RWPE1 (cell line): ENCODE measurements around the gene LAPTM5.

Source experiments
- CTCF ChIA-PET: fragments of 350-600 bp; sonication (Branson Sonifier 250); formaldehyde crosslinking; extraction: SDS; loops from one replicate; lab custom pipeline; 2021; lab: Yijun Ruan, JAX
- POLR2A ChIA-PET: fragments of 400-600 bp; formaldehyde crosslinking; extraction: SDS; loops from one replicate; lab custom pipeline; 2020; ENCODE audit warnings: antibody characterized with exemption; ENCODE audit not compliant: low non-redundant PET; lab: Yijun Ruan, JAX
- DNase-seq: peaks from one replicate; pipeline ENCODE4 v3.0.0; 2012; ENCODE audit warnings: low spot score
- H3K27ac ChIP-seq: fragments of 450-650 bp; 2 replicates; pipeline ENCODE4 v1.5.1; 2017
- CTCF ChIP-seq: fragments of 450-650 bp; conservative IDR thresholded peaks from 2 replicates; pipeline ENCODE4 v1.5.1; 2017; ENCODE audit warnings: low read depth, mild to moderate bottlenecking

Gene LAPTM5

DNA sequence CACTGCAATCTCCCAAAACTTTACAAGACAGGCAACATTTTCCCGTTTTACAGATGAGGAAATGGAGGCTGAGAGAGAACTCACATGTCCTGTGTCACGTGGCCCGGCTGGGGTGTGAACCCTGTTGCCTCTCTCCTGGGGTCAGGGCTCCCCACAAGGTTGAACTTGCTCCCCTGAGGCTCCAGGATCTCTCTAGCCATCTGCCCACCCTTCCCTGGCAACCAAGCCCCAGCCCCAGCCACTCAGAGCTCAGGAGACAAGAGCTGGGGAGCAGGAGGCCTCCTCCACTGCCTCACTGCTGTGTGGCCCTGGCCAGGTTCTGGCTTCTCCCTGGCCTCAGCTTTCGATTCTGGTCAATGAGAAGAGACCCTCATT lies 11.8 kb downstream of the LAPTM5 start:
- POLR2A ChIA-PET = no interaction called here
- CTCF ChIA-PET = interaction anchor here (0.6 kb wide), 1 partner anchor 1429 kb away, joined by 4 read pairs; no protein-coding TSS in a partner anchor
- no peak for TF ChIP-seq CTCF
- H3K27ac ChIP-seq = peak overlapping the region; percentile 81
- DNase-seq = no peak

DNA sequence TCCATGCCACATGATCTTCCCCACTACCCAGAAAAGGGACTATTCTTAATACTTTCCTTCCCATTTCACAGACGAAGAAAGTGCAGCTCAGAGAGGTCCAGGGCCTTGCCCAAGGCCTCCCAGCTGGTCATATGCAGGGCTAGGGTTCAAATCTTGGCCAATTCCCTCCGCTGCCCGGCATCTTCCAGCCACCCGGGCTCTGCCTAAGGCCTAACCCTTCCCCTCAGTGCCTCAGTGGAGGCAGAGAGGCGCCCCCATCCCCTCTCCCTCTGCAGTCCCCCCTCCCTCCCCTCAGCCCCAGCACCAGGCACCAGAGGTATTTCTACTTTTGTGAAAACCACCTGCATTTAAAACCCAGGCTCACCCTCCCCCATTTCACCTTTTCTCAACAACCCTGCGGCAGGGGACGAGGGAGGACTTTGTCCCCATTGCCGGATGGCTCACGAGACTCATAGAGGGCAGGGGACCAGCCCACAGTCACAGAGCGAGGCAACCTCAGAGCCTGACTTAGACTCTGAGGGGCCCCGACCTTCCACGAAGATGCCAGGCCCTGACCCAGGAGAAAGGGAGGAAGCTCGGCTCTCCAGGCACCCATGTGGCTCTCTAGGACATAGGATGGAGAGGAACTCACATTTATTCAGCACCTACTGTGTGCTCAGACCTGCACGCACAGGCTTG lies 12.3 kb downstream of the LAPTM5 start:
- CTCF ChIA-PET = interaction anchor here (0.9 to 1.0 kb wide), 2 partner anchors 34 to 56 kb away, joined by 3 read pairs; no protein-coding TSS in a partner anchor
- H3K27ac ChIP-seq = peak overlapping the region; percentile 81
- no peak for TF ChIP-seq CTCF
- POLR2A ChIA-PET = no interaction called here
- DNase-seq = no peak

GRCh38 chr1:30744060-30744756 lies 13.4 kb downstream of the LAPTM5 start:
- peak overlapping the region; percentile 67 for H3K27ac ChIP-seq
- POLR2A ChIA-PET = interaction anchor here (0.9 kb wide), 1 partner anchor 27 kb away, joined by 8 read pairs; no protein-coding TSS in a partner anchor
- no peak for TF ChIP-seq CTCF
- no peak for DNase-seq
- CTCF ChIA-PET = interaction anchor here (0.8 to 1.0 kb wide), 2 partner anchors 13 to 36 kb away, joined by 3 read pairs; no protein-coding TSS in a partner anchor

- POLR2A ChIA-PET = interaction anchor here (0.9 kb wide), 1 partner anchor 26 kb away, joined by 8 read pairs; no protein-coding TSS in a partner anchor
- TF ChIP-seq CTCF = no peak
- CTCF ChIA-PET = interaction anchor here (0.8 kb wide), 1 partner anchor 13 kb away, joined by 3 read pairs; no protein-coding TSS in a partner anchor
- peak overlapping the region; percentile 67 for H3K27ac ChIP-seq
- DNase-seq = peak; percentile 68
Observed at GRCh38 chr1:30743584-30744059, 14.0 kb downstream of the LAPTM5 start.

- ChIA-PET CTCF (interaction anchor here (0.8 kb wide), 1 partner anchor 14 kb away, joined by 3 read pairs; no protein-coding TSS in a partner anchor), POLR2A (no interaction called here)
- TF ChIP-seq CTCF = no peak
- DNase-seq = no peak
- no peak overlapping the region for H3K27ac ChIP-seq
Observed at GRCh38 chr1:30742963-30743559, 14.5 kb downstream of the LAPTM5 start.

DNA sequence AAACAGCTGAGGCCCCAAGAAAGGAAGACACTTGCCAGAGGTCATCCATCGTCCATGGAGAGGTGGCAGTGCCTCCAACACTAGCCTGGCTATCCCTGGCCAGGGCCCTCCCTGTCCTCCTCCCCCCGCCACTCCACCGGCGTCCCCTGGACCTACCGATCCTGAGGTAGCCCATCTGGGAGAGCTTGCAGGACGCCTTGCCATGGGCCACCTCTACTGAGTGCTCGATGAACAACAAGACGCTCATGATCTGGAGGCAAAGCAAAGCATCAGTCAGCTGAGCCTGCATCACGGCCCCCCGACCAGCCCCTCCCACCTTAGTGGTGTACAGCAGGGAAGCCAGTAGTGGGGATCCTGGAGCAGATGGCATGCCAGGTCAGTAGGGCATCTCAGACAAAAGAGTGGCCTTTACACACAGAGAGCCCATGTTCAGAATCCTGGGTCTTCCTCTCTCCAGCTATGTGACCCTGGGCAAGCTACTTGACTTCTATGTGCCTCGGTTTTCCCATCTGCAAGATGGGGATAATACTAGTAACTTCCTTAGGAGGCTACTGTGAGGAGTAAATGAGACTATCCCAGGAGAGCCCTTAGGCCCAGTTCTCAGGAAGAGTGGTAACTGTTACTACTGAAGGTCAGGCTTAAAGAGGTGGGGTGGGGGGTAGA lies 15.1 kb downstream of the LAPTM5 start:
- CTCF ChIA-PET = no interaction called here
- H3K27ac ChIP-seq = no peak overlapping the region
- POLR2A ChIA-PET = no interaction called here
- TF ChIP-seq CTCF = no peak
- no peak for DNase-seq
